ENCODE data around the gene LRRC32.

The LRRC32 gene

DNA sequence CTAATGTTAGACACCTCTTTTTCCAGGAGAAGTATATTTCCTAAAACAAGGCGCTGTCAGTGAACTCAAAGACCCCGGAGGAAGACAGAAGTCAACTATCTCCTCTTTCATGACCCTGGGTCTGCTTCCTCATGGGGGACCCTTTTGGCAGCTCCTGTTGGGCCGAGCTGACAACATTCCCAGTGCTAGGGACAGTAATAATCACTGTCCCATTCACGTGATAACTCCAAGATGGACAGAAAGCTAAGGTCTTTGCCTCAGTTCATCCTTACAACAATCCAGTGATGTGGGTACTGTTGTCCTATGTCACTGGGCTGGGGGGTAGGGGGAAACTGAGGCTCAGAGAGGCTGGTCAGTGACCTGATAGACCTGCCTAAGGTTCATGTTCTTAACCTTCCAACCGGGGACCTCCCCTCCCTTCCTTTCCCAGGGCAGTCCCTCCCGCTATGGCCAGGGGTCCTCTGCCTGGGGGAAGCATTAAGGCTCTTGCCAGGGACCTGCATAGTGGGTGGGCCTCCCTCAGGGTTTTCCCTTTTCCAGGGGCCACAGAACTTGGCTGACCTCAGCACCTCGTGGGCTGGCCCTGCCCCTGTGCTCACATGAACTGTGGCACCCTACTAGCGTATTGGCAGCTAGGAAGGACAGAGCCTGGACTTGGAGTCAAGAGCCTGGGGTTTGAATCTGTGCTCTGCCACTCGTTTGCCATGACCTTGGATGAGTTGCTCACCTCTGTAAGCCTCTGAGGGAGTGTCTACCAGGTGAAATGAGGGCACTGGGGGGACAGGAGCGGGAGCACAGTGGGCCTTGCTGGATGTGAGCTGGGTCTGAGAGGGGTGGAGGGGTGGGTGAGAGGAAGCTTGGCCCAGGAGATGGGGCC, 53.6 kb downstream of the LRRC32 start:
- TF ChIP-seq, protein P1, sequence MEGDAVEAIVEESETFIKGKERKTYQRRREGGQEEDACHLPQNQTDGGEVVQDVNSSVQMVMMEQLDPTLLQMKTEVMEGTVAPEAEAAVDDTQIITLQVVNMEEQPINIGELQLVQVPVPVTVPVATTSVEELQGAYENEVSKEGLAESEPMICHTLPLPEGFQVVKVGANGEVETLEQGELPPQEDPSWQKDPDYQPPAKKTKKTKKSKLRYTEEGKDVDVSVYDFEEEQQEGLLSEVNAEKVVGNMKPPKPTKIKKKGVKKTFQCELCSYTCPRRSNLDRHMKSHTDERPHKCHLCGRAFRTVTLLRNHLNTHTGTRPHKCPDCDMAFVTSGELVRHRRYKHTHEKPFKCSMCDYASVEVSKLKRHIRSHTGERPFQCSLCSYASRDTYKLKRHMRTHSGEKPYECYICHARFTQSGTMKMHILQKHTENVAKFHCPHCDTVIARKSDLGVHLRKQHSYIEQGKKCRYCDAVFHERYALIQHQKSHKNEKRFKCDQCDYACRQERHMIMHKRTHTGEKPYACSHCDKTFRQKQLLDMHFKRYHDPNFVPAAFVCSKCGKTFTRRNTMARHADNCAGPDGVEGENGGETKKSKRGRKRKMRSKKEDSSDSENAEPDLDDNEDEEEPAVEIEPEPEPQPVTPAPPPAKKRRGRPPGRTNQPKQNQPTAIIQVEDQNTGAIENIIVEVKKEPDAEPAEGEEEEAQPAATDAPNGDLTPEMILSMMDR (conservative IDR thresholded peaks at IDR 0.05; ENCODE audit: low read depth, low read length): no peak
- no peak overlapping the region for H3K4me3 ChIP-seq (ENCODE audit: low read length)
- no peak for DNase-seq (ENCODE audit: low read depth)

DNA sequence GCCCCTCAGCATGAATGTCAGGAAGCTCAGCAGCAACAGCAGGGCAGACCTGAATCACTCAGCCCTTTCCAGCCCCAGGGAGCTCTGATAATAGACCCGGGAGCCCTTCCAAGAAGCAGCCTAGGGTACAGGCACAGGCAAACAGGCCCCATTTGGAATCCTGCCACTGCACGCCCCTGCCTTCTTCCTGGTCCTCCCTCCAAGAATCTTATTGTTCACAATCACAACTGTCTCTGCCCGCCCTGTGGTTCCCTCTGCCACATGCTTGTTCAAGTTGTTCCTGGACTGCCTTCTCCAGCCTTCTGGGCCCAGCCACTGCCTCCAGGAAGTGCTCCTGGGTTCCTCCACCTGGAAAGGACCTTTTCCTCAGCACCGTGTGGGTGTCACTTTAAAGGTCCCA, 54.6 kb downstream of the LRRC32 start:
- H3K4me3 ChIP-seq (ENCODE audit: low read length): no peak overlapping the region
- TF ChIP-seq, protein P1 (conservative IDR thresholded peaks at IDR 0.05; ENCODE audit: low read depth, low read length): no peak
- DNase-seq (ENCODE audit: low read depth): no peak

DNA sequence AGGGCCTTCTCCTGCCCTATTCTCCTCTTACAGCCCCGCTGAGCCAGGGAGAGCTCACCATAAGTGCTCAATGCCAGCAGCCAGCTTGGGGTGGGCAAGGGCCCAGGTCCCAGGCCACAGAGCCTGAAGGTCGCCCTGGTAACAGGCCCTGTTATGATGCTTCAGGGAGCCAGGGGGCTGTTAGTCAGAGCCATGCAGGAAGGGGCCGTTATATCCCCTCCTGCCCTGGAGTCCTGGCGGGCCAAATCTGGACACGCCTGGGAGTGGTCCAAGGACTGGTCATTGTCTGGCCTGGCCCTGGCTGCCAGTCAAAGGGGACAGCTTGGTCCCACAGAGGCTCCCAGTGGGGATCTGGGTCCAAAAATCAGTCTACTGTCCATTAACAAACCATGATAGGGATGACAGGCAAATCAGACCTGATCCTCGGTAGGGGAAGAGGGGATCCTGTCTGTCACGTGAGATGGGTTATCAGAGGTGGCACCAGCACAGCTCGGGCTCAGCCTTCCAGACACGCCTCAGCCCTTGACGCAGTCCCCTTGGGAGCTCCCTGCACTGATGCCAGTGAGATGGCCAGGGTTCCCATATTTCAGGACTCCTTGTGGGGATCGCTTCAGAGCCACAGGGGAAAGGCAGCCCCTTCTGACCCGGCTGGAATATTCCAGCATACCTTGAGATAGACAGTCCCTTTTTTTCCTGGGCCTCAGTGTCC, 55.9 kb downstream of the LRRC32 start:
- TF ChIP-seq, protein P1 (conservative IDR thresholded peaks at IDR 0.05; ENCODE audit: low read depth, low read length): no peak

DNA sequence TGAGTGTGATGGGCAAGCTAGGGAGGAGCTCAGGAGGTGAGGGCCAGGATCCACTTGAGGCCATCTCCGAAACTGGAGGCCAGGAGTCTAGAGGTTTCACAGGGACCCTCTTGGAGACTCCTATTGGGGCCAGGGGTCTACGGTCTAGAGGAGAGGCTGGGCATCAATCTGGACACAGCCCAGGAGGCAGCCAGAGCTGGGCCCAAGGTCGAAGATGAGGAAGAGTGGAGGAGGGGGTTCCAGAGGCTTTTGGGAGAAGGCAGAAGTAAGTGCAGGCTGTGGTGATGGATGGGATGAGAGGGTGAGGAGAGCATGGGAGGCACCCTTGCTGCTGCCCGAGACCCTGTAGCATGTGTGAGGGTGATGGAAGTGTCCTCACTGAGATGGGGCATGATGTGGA, 56.6 kb downstream of the LRRC32 start:
- DNase-seq (ENCODE audit: low read depth): no peak
- no peak overlapping the region for H3K4me3 ChIP-seq (ENCODE audit: low read length)
- TF ChIP-seq, protein P1 (conservative IDR thresholded peaks at IDR 0.05; ENCODE audit: low read depth, low read length): no peak

More for the DNA sequence above, 55.9 kb downstream of the LRRC32 start:
- no peak overlapping the region for H3K4me3 ChIP-seq (ENCODE audit: low read length)
- no peak for DNase-seq (ENCODE audit: low read depth)

DNA sequence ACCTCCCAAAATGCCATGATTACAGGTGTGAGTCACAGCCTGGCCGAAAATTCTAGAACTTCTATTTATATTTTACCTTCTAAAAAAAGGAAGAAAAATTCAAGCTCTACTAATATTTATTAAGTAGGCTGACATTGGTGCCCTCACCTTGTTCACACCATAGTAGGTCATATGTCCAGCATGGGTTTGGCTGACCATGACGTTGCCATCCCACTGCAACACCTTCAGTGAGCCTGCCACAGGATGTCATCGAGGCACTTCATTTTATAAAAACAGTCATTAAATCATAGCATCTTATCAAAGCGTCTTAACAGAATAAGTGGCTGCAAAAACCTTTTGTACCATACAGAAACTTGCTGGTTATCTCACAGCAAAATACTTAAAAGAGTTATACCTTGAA, 58.3 kb downstream of the LRRC32 start:
- TF ChIP-seq, protein P1 (conservative IDR thresholded peaks at IDR 0.05; ENCODE audit: low read depth, low read length): no peak
- H3K4me3 ChIP-seq (ENCODE audit: low read length): no peak overlapping the region
- DNase-seq (ENCODE audit: low read depth): no peak

DNA sequence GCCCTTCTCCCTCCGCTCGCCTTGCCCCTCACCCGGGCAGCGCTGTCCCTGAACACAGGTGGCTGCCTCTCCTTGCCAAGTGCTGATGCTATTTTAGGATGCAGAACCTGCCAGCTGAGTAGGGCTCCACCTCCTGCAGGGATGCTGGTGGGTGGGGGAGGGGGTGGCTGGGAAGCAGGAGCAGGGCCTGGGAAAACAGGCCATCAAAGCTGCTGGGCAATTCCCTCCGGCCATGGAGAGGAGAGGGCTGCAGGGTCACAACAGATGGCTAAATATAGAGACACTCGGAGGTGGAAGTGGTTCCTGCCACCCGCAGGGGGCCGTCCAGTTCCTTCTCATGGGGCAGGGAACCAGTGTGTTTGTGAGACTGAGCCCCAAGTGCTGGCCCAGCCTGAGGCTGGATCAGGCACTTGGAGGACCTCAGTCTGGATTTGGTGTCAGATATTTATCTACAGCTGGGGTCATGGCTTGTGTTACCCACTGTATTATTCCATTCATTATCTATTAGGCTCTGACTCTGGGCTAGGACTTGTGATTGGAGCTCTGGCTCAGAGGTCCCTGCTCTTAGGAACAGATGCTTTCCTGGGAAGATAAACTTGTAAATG, 59.6 kb downstream of the LRRC32 start:
- no peak for DNase-seq (ENCODE audit: low read depth)
- H3K4me3 ChIP-seq (ENCODE audit: low read length): no peak overlapping the region
- TF ChIP-seq, protein P1 (conservative IDR thresholded peaks at IDR 0.05; ENCODE audit: low read depth, low read length): no peak
